GM21381 (cell line): ENCODE measurements around the gene SPRY4.
A peak's percentile ranks its signal among the peaks of the same experiment; 100 is the strongest.
"Not testable (repeated sequence)": the region's sequence is repeated elsewhere in the genome, so short reads cannot be mapped to it uniquely, and the experiment has no call there.

ENCODE experiments used
- ATAC-seq: cut with Tn5 transposase; IDR thresholded peaks from one replicate; pipeline ENCODE4 v1.9.1; 2021; ENCODE audit warnings: mild to moderate bottlenecking, moderate library complexity; ENCODE audit not compliant: unreplicated experiment

The SPRY4 gene, protein sequence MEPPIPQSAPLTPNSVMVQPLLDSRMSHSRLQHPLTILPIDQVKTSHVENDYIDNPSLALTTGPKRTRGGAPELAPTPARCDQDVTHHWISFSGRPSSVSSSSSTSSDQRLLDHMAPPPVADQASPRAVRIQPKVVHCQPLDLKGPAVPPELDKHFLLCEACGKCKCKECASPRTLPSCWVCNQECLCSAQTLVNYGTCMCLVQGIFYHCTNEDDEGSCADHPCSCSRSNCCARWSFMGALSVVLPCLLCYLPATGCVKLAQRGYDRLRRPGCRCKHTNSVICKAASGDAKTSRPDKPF

DNA sequence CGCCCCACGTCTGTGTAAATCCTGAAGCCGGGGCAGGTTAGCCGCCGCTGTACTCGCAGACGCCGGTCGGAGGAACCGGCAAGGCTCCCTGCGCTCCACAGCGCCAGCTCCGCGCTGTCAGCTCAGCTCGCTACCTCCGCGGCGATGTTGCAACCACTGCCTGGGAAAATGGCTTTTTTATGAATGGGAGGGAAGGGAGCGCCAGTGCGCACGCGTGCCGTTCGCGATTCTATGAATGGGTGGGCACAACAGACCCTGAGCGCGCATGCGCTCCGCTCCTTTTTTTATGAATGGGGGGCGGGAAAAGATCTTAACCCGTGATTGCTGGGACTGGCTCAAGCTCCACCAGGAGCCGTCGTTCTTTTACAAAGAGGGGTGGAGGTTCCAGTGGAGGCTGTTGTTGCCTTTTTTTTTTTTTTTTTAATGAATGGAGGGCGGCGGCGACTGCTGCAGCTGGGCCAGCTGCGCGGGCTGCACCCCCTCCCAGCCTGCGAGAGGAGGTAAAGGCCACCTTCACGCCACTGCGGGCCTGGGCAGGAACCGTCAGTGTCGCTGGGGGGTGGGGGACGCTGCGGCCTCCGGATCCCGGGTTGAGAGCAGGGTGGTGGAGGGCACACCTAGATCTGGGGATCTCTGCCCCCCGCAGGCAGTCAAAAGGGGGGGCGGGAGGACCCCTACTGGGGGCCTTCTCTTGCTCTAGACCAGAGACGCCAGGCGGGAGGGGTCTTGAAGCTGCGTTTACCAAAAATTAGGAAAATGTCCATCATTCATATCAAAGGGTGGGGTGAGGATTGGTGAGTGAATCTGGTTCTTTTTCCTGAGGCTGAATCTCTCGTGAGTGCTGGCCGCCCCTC, at the start of gene SPRY4:
SPRY4 (minus strand) TSS at position 151 of the 854 bp plus-strand sequence. CDS start 9,913 bp downstream, outside the sequence.
- peak; percentile 68 for ATAC-seq

DNA sequence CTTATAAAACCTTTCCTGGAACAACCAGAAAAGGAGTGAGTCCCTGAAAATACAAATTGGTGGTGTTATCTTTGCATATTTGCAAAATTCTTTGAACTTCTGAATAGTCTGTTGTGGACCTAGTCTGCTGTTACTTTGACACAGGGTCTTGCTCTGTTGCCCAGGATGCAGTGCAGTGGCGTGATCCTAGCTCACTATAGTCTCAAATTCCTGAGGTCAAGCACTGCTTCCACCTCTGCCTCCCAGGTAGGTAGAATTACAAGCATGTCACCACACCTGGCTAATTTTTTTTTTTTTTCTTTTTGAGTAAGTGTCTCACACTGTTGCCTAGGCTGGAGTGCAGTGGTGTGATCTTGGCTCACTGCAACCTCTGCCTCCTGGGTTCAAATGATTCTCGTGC, 43.7 kb upstream of the SPRY4 start:
- ATAC-seq = no peak

DNA sequence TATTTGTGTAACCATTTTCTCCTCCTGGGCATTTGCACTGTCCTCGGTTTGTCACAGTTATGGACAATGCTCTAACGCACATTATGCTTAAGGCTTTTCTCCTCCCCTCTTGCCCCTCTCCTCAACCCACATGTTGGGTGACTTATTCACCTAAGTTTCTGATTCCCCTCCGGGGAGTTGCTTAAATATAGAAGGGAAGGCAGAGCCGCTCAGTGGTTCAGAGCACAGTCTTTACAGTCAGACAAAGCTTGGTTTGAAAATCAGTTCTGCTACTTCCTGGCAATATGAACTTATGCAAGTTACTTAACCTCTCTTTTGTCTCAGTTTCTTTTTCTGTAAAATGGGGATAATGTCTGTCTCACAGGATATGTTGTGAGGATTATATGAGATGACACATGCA, 41.2 kb upstream of the SPRY4 start:
- ATAC-seq = no peak

DNA sequence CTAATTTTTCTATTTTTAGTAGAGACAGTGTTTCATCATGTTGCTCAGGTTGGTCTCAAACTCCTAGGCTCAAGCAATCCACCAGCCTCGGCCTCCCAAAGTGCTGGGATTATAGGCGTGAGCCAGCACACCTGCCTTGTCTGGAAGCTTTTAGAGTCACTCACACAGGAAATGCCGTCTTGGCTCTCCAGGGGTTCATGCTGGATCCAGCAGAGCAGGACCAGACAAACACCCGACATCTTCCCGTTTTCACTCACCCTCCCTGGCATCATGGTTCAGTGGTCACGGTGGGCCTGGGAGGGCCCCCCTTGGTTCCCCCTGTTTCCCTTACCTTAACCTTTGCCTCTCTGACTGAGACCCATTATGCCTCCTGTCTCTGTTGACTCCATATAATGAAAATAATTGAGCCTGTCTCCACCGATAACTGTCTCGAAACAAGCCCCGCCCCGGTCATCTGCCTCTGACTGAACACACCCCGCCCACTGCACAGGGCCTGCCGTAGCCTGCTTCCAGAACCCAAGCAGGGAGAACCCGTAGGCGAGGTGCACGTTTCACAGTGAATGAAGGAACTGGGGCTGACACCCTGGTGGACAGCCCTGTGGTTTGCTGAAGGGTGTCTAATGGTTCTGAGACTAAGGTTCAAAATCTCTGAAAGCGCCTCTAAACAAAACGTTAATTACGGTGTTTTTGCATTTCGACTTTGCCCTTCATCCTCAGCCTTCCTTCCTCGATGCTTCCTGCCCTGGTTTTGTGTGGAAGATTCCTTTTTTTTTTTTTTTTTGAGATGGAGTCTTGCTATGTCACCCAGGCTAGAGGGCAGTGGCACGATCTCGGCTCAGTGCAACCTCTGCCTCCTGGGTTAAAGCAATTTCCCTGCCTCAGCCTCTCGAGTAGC, 39.7 kb upstream of the SPRY4 start:
- ATAC-seq = peak; percentile 43

DNA sequence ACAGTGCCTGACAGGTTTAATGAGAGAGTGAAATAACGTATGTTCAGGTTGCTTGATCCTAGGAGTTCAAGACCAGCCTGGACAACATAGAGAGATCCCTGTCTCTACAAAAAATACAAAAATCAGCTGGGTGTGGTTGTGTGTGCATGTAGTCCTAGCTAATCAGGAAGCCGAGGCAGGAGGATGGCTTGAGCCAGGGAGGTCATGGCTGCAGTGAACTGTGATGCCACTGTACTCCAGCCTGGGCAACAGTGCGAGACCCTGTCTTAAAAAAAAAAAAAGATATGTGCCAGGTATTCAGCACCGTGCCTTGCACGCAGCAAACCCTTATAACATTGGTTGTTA, 38.8 kb upstream of the SPRY4 start:
- ATAC-seq = no peak

DNA sequence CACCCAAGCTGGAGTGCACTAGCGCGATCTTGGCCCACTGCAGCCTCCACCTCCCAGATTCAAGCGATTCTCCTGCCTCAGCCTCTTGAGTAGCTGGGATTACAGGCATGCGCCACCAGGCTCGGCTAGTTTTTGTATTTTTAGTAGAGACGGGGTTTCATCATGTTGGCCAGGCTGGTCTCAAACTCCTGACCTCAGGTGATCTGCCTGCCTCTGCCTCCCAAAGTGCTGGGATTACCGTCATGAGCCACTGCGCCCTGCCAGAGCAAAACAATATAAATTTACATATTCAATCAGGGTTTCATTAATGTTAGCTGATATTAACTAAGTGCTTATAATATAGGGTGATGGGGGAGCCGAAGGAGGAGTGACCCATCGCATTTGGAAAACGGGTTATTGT, 37.4 kb upstream of the SPRY4 start:
- ATAC-seq = not testable (repeated sequence)

DNA sequence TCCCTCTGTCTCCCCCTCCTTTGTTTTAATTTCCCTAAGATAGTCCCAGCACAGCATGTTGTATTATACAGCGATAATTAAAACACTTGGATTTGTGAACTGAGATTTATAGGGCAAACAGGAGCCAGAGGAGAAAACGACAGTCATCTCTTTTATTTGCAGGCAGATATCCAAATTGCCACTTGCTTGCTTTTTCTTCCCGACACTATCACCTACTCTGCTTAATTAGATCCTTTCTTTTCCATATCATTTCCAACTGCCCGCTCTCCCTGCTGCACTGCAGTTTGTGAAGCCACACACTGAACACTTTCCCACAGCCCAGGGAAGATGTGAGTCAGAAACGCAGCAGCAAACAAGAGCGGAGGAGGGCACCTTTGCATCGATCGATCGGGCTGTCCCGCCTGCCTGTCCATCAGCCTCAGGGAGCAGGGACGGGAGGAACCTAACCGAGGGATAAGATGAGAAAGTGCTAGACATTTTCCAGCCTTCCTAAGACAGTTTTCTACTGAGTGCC, 35.8 kb upstream of the SPRY4 start:
- ATAC-seq = no peak

DNA sequence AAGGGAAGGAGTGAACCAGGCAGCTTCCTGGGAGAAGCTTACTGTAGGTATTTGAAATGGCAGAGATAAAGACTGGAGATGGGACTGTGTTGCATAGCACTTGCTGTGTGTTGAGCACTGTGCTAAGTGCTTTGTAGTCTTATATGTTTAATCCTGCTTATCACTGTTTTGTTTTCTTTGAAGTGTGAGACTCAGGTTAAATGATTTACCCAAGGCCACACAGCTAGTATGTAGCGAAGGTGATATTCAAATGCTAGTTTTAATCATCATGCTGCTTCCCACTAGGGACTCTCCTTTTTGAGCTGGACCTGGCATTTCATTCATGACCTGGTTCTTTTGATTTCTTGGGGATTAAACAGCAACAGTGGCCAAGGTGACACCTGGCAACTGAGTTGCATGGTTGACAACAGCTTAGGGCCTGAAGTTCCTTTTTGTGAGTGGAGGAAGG, 35.3 kb upstream of the SPRY4 start:
- ATAC-seq = no peak

DNA sequence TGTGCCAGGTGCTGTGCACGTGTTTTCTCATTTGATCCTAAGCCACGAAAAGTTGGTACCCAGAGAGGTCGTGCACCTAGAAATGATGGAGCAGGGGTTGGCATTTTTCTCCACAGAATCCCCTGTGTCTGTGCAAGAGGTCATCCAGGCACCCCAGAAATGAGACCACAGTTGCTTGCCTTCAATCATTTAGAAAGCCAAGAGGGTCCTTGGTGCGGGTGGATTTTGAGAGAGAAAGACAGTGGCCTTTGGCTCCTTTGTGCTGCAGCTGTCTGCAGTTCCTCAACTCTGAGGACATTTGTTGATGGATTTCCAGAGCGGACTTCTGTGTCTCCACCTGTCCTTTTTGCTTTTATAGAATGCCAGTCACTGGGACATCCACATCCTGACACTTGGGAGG, 33.8 kb upstream of the SPRY4 start:
- ATAC-seq = no peak

DNA sequence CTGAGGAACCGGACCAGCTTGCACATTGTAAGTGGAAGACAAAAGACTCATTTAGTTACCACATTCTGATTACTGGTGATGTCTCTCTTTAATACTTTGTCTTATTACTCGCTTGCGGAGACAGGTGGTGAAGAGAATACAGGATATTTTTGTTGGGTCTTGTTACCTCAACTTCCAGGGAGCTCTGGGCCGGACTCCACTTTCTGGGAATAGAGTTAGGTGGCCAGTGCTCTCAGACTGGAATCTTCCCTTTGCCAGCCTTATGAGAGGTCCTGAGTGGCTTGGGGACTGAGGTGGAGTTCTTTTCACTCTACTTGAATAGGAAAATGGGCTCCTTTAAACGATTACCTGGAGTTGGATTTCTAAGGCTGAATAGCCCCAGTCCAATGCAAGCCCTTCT, 33.3 kb upstream of the SPRY4 start:
- ATAC-seq = no peak

DNA sequence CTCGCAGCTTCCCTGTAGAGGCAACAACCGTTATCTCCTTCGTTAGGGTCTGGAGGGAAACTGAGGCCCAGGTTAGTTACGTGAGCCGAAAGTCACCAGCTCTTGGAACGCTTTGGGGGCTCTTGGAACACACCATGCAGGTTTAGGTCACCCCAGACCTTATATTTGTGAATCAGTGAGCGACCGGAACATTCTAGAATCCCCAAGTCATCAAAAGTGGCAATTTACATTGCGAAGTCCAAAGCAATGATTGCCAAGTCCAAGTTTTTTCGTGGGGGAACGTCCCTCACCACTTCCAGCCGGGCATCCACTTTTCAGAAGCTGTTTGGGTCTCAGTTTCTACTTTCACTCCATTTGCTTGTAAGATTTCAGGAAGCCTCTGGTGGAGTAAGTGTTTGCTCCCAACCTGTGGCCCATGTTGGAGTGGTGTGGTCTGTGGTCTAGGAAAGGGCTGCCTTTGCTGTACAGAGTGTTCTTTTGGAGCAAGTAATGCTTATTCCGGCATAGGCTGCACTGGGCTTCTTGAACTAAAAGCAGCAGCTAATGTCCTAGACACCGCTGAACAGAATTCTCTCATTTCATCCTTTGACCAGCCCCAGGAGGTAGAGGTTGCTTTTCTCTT, 32.8 kb upstream of the SPRY4 start:
- no peak for ATAC-seq

DNA sequence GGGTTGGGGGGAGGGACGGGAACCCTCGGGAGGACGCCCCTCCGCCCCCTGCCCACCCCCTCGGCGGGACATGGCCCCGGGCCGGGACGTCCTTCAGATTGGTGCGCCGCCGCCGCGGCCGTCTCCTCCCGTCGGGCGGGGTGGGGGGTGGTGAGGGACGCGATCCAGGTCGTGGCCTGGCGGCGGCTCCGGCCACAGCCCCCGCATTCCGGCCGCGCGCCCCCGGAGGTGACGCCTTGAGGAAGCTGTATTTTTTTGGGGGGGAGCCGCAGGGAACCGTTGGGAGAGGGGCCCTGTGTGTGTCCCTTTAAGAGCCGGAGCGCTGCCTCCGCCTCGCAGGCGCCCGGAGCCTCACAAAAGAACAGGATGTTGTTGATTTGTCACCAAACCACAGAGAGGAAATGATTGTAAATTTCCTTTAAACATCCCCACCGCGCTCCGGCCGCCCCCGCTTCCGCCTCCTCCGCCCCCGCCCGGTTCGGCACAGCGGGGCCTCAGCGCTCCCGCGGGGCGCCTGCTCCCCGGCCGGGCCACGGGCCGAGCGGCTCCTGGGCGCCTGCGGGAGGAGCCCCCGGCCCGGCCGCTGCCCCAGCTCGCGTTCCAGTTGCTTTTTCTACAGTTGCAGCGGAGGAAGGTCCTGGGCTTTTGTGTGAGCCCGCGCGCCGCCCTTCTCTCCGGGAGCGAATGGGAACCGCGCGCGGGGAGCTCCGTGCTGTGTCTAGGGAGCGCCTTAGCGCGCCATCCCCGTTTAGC, 32.1 kb upstream of the SPRY4 start:
- peak; percentile 93 for ATAC-seq

DNA sequence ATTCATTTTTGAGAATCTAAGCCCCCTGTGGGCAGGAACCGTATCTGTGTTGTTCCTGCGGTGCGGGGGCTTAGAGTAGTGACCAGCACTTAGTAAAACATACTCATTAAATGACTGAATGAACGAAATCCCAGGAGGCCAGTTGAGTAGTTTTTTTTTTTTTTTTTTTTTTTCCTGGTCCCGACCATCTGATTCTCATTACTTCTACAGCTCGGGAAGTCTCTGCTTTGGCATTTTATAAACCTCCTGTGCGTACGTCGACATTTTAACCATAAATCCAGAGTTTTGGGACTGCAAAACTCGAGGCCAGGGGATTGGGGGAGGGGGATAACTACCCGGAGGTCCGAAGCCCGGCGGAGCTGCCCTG, 31.5 kb upstream of the SPRY4 start:
- no peak for ATAC-seq

DNA sequence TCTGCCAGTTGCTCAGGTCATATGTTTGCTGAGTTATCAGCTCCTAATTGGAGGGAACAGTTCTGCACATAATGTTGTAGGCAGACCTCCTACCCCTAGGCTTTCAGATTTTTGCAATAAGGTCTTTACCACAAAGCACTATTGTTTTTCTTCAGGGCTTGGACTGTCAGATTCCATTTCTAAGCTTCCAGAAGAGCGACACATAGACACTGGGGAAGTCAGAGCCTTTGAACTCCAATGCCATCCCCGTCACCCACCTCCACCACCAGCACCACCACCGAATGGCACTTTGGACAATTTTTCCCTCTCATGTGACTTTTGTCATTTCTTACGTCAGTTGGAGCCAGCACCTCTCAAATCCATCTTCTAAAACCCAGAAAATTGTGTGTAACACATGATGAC, 28.3 kb upstream of the SPRY4 start:
- no peak for ATAC-seq

DNA sequence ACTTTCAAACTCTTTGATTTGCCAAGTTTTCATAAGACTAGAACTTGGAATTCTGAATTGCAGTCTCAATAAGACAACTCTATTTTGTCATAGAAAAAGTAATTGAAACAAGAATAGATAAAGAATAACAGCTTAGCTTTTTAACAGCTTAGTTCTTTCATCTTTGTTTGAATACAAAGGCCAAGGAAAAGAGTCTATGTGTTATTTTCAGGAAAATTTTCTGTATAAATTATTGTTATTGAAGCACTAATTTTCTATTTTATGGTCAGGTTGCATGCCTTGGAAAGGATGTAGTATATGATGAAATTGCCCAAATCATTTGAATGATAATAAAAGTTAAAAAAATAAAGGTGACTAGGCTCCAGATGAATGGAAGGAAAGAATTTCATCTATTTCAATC, 25.2 kb upstream of the SPRY4 start:
- ATAC-seq = no peak

DNA sequence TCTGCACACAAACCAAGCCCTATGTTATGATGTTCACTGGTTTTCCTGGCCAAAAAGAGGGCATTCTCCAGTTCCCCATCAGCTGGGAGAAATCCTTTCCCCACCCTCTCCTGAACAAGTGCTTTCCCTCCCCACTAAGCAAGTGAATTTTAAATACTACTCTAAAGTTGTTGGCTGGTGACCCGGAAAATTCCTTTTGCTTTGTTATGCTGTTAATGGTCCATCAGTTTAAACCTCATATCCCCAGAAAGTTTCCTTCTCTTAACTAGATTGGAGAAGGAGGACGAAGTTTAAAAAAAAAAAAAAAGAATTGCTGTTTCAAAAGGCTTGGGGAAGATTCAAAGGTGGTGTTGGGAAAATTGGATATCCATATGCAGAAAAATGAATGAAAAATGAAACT, 21.9 kb upstream of the SPRY4 start:
- no peak for ATAC-seq

DNA sequence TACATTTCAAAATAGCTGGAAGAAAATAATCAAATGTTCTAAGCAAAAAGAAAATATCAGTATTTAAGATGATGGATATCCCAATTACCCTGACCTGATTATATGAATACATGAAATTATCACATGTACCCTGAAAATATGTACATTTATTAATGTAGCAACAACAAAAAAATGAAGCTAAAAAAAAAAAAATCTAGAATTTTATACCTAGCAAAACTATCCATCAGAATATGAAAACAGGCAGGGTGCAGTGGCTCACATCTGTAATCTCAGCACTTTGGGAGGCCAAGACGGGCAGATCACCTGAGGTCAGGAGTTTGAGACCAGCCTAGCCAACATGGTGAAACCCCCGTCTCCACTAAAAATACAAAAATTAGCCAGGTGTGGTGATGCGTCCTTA, 20.1 kb upstream of the SPRY4 start:
- not testable (repeated sequence) for ATAC-seq

DNA sequence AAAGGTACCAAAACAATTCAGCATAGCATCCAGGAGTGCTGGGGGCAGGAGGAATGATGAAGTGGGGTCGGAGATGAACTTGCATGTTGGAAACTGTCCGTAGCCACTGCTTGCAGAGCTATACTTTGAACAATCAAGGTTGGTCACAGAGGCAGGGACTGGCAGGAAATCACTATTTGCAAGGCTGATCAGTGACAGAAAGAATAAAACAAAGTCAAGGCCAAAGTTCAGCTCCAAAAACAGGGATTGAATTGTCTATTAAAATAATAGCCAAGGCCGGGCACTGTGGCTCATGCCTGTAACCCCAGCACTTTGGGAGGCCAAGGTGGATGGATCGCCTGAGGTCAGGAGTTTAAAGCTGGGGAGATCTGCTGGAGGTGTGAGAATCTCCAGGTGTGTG, 18.7 kb upstream of the SPRY4 start:
- ATAC-seq = no peak

DNA sequence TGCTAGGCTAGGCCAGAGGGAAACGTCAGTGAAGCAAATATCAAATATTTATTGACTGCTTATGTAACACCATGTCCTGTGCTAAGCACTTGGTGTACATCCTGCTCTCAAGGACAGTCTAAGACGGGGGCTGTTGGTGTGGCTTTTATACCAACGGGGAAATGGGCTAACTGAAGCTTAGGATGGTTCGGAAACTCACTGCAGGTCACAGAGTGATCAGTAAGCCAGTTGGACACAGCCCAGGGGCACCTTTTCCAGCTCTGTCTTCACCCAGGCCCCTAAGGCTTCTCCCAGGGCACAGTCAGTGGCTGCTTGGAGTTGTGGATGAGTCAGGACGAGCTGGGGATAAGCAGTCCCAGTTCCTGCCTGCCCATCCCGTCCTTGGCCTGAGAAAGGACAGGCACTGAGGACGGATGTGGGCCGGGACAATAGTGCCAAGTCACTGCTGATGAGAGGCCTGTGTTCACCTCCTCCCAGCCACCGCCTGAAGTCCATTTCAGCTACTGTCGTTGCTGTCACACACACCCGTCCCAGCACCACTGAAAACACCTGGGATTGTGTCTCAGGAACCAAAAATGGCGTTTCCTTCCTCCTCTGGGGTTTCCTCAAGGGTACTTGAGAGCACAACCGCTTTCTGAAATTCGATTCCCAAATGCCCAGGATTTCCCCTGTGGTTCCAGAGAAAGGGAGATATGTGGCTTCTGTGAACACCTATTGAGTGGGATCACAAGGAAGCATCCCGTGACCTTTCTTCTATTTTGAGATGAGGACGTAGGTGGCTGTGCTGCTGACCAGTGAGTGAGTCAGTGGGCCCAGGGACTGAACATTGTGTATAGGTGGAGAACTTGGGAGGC, 17.5 kb upstream of the SPRY4 start:
- ATAC-seq = no peak
